HG02678 (cell line): Measurements from ENCODE around the gene C1orf105.
"Not testable (repeated sequence)": the region's sequence is repeated elsewhere in the genome, so short reads cannot be mapped to it uniquely, and the experiment has no call there.

Source experiments
- ATAC-seq: cut with Tn5 transposase; IDR thresholded peaks from one replicate; pipeline ENCODE4 v1.9.1; 2021; ENCODE audit warnings: mild to moderate bottlenecking, moderate library complexity; ENCODE audit not compliant: unreplicated experiment

Gene C1orf105

DNA sequence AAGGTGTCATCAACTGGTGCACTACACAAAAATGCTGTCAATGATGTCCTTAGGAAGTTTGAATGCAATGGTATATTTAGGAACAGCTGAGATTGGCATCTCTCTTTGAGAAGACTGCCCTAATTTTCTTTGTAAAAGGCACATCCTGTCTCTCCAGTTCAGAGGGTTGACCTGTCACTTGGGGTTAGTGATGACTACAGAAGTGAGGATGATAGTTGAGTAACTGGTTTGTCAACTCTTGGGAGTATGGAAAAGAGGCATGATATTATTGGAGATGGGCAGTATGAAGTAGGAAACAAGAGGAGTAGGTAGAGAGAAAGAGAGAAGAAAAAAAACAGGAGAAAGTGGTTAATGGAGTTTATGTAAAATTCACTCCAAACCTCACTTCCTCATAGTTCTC, 63.8 kb downstream of the C1orf105 start:
- ATAC-seq: no peak

DNA sequence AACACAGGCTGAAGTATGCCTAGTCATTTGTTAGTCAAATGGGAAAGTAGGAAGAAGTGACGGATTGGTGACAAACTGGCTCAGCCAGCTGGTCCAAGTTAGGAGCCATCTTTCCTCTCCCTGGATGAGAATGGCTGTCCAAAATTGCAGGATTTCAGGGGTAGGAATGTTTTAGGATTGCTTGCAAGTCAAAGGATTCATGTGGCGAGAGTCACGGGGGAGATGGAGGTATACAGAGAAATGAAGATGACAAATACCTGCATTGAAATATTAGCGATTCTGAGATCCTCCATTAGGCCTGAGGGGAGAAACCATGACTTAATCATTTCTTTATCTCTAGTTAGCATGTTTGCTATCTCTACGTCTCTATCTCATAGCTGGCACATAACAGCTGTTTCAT, 65.1 kb downstream of the C1orf105 start:
- ATAC-seq: no peak

DNA sequence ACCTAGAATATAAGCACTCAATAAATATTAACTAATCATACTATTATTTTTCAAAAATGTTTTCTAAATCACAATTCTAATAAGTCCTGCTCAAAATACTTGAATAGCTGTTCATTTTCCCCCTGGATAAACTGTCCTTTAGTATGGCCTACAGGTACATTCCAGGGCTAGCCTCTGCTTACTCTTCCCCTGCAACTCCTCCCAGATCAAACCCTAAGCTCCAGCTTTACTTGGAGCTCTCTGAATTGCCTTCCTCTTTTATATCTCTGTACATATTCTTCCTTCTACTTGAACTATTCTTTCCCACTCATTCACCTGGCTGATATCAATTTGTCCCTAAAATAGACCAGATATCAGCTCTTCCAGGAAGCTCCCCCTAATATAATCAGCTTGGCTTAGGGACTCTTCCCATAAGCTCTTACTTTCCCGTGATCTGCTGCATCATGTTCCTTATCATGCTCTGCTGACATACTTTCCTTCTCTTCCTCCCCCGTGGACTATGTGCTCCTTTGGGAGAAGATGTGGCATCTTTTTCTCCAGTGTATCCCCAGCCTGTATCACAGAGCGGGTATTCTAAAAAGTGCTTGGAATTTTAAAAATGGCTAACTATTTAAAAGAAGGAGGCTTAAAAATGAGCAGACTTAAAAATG, 66.4 kb downstream of the C1orf105 start:
- no peak for ATAC-seq

DNA sequence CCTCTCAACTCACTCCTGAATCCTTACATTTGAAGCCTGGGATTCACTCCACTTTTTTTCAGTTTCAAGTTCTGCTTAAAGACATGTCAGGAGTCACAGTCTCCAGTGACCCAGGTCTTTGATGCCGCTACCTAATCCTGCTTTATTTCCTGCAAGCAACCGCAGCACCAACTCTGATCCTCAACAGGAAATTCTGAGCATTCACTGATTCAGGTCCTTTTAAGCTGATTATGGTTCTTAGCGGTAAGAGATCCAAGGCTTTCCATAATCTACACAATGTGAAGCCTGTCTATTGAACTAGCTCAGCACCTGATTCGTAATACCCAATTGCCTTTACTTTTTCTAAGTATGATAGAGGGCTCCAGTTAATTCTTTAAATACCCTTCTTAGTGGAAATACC, 67.1 kb downstream of the C1orf105 start:
- ATAC-seq: no peak

DNA sequence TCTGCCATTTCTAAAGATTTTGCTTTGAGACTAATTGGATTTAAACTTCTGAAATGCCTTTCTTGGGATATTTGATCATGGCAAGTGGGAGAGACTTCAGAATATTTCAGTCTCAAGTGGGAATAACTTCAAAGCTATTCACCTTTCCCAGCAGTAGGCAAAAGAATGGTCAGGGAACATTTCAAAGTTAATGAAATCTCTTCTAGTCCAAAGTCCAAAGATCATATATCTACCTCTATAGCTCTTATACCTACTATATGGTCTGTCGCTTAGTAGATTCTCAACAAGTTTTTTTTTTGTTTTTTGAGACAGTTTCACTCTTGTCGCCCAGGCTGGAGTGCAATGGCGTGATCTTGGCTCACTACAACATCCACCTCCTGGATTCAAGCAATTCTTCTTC, 67.9 kb downstream of the C1orf105 start:
- no peak for ATAC-seq

DNA sequence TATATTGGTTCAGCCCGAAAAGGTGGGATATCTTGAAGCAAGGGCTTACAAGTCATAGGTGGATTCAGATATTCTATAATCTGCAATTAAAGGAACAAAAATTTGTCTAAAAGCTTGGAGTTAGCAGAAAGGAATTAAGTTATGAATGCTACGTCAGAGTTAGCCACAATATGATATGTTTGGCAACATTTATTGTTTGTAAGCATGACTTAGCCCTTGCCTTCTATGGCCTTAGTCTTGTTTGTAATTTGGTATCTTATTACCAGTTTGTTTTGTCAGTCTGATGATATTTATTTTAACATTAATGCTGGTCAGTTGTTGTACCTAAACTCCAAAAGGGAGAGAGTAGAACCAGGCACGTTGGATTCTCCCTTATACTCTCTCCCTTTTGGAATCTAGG, 69.4 kb downstream of the C1orf105 start:
- ATAC-seq: no peak

DNA sequence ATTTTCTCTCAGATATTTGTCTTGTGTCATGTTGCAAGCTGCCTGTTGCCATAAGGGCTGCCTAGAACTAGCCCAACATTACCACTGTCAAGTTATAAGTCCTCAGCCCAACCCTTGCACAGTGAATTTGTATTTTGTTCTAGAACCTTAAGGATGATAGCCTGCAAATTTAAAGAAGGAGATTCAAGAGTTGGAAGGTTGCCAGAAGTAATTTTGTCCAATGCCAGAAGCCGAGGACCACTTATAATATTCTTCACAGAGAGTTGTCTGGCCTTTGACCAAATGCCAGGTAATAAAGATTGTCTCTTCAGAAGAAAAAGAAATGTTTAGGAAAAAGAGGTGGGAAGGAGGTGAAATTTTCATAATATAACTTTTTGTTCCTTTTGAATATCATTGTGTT, 71.9 kb downstream of the C1orf105 start:
- no peak for ATAC-seq

DNA sequence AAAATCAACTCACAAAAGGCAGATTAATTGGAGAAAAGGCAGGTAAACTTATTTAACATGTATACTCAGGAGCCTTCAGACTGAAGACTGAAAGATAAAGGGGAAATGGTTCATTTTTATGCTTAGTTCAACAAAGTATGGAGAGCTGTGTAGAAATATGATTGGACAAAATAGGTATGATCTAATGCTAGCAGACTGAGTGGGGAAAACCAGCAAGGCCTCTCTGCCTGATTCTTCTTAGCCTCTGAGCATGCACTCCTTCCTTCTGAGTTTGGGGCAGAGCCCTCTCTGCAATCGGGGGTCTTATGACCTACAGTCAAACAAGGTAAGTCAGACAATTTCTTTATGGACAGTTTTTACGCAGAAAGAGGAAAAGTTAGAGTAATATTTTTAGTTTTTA, 73.7 kb downstream of the C1orf105 start:
- no peak for ATAC-seq

DNA sequence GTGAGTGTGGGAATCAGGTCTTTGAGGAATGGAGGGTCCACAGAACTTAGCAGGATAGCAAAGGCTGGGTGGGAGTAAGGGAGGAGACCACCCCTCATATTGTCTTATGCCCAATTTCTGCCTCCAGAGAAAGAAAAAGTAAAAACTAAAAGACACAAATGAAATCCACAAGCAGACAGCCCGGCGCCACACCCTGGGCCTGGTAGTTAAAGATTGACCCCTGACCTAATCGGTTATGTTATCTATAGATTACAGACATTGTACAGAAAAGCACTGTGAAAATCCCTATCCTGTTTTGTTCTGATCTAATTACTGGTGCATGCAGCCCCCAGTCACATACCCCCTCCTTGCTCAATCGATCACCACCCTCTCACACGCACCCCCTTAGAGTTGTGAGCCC, 75.6 kb downstream of the C1orf105 start:
- not testable (repeated sequence) for ATAC-seq

DNA sequence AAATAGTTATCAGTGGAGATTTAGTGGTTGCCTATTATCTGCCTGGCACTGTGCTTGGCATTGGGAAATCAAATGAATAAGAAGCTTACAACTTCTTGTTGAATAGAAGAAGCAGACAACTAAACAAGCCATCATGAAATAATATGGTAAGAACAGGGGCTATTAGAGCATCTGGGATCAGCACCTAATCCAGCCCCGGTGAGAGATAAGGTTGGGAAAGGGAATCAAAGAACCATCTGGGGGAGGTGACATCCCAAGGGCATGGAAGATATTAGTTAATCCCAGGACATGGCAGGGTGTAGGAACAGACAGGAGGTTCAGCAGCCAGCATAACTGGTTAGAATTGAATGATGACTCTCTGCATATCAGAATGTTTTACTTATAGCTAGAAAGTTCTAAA, 76.2 kb downstream of the C1orf105 start:
- ATAC-seq: no peak

DNA sequence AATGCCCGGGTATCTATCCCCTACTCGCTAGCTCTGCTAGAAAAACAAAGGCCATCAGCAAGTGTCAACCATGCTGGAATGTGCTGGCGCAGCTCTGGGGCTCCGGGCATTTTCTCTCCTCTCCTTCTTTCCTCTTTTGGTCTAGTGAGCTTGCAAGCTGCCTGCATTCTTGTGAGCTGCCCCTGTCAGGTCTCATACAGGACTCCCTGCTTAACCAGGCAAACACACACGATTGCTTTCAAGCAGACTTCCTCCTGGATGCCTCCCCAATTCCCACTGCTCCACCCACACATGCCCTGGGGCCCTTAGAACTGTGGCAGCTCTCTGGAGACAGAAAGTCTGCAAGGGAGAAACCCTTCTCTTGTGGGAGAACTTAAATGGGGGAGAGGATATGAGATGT, 76.7 kb downstream of the C1orf105 start:
- no peak for ATAC-seq

DNA sequence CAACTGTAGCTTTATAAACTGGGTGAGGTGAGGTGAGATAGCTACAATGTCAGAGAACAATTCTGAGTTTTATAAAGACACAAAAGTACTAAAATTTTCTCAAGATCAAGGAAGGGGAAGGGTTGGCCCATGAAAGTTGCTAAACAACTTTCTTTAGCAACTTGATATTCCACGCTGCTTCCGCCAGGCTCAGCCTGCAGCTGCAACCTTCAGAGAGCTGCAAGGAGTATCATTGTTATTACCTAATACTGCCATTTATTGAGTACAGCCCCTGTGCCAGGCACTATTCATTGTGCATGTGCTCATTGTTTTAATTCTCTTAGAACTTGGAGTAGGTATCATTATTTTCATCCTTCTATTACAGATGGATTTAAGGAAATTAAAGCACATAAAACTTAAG, 78.4 kb downstream of the C1orf105 start:
- no peak for ATAC-seq

DNA sequence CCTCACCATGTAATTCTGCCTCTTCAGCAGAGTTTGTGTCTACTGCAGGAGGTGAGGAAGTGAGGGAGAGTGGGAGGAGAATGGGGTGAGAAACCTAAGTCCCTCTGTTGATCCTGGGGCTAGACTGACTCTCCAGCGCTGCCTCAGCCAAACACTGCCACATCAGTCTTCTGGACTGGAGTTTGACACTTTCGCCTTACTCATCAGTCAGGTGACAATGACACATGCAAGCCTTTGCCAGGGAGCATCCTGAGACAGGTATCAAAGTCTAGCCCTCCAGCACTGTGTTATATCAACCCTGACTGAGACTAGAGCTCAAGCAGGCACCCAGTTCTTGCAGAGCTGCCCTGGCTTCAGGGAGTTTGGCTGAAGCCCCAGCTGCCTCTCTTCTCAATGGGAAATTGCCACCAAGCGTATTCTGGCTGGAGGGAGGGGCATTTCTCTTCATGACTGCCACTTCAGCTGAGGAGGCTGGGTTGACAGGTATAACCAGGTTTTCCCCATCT, 79.2 kb downstream of the C1orf105 start:
- no peak for ATAC-seq

DNA sequence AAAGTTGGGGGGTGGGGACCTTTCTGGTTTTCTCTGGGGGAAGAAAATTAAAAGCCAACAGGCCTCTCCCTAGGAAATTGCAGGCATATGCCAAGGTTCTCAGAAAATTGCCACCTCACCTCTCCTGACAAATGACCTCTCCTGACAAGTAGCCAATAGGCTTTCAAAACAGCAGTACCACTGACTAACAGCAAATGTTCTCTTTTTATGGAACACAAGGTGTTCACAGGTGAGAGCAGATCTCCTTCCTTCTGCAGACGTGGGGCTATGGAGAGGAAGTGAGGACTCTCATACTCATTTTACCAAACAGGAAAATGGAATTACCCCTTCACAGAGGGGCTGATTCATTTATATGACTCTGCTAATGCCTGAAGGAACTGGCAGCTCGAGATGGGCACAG, 79.7 kb downstream of the C1orf105 start:
- no peak for ATAC-seq

DNA sequence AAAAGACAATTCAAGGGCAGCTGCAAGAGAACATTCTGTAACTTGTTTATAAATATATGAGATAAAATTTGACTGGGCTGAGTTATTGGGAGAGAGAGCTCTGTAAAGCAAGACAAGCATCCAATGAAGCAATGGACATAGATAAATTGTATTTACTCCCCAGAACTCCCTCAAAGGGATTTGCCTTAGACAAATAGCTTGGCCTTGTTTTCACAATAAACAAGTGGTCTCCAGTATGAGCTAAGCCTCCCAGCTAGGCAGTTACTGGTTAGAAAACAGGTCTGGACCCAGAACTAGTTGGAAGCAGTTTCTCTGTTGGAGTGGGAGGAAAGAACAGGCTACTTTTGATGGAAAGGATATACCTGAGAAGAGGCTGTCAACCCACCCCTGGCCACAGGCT, 87.3 kb downstream of the C1orf105 start:
- ATAC-seq: no peak

DNA sequence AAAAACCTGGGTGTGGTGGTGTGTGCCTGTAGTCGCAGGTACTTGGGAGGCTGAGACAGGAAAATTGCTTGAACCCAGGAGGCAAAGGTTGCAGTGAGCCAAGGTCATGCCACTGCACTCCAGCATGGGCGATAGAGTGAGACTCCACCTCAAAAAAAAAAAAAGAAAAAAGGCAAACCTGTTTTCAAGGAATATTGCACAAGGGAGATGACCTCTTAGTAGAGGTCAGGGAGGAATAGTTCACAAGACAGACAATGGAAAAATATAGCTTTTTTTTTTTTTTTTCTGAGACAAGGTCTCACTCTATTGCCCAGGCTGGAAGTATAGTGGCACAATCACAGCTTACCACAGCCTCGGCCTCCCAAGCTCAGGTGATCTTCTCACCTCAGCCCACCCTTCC, 90.0 kb downstream of the C1orf105 start:
- no peak for ATAC-seq

DNA sequence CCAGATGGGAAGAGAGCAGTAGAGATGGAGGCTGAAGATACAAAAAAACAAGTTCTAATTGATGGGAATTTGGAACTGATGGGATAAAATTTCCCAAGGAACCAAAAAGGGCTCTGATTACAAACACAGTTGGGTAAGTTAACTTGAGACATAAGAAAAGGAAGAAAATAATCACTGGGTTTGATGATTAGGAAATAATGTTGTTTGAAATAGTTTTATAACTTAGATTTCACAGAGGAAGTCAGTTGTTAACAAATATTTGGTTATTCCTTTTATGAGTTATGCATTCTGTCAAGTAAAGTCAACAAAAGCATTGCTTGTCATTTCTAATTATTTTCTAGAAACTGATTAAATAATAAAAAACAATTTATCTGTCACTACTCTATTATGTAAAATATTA, 92.1 kb downstream of the C1orf105 start:
- ATAC-seq: no peak

DNA sequence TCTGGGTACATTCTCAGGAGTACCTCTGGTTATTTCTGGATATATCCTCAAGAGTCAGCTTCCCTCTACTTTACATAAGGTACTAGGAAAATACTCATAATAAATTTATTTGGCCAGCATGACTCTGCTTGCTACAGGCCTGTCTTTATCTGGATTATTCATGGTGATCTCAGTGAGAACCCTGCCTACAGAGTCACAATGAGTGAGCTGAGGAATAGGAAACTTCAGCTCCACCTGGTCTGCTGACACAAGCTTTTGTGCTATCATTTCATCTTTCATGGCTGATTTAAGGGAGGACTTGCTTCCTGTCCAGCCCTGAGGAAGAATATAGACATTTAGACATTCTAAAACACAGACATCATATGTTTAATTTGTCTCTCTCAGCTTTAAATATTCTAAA, 93.0 kb downstream of the C1orf105 start:
- no peak for ATAC-seq

DNA sequence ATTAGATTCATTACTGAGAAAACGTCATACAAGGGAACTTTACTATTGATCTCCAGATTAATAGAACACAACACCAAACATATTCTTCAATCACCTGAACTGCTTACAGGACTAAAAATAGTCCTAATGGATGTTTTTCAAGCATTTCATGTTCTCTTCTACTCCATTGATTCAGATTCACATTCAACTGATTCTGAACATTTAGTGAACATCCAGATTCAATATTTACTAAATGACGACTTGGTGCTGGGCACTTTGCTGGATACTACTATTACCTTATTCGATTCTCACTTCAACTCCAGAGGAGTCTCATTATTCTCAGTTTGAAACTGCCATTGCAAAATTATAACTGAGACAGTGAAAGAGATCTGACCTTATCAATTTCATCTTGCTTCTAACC, 93.6 kb downstream of the C1orf105 start:
- no peak for ATAC-seq

DNA sequence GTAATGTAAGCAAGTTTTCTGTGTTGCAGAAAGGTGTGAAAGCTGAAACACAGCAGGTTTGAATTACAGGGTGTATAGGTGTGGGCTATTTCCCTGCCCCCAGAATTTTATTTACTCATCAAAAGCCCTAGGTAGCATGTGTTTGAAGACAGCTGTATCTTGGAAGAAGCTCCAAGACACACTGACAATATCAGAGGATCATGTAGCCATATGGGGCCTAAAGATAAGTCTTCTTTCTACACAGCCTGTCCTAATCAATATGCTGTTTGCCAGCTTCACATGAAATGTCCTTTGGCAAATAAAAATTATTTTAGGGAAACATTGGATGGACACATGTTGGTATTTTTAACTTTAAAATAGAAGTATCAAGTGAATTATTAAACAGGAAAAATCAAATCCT, 95.0 kb downstream of the C1orf105 start:
- ATAC-seq: no peak

DNA sequence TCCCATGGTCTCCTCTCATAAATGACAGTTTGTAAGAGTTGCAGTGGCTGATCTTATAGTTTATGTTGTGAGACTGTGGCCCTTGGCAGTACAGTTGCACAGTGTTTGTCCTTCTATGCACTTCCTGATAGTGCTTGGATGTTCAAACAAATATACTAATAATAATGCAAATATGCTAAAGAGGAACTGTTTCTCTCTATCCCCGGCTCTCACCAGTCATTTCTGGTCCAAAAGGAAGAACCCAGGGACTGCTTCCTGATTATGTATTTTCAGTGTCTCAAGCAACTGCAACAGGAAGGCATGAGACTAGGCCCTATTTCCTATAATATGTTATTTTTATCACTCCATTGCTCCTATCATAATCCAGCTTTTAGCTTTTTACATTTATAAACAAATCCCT, 95.4 kb downstream of the C1orf105 start:
- ATAC-seq: no peak

DNA sequence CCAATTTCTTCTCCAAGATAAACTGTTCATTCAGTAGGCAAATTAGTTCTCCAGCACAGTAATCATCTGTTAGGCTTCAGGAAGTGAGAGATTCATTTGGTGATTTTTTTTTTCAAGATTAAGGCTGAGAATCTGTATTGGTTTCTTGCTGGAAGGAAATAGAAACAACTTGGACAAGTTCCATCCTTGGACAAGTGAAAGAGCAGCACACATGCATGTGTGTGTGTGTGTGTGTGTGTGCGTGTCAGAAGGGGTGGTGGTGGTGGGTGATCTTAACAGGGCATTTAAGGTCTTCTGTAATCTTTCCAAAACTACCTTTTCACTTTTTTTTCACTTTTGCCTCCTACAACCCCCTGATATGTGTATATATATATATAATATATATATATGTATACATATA, 96.6 kb downstream of the C1orf105 start:
- no peak for ATAC-seq

DNA sequence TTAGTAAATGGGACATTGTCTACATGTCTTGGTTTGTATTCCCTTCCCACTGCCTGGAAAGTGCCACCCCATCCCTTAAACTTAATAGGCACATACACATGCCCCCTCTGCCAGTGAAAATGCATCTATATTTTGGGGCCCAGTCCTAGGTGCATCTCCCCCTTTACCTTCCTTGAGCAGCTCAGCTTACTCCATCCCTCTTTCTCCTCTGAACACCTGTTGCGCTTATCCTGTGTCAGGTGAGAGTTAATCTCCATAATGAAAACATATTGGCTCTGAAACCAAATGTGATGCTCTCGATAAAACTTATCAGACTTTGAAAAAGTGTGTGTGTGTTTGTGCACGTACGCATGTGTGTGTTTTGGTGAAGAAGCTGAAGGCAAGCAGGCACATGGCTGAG, 97.1 kb downstream of the C1orf105 start:
- ATAC-seq: no peak
